Astrocyte of the spinal cord (primary cell): ENCODE measurements around the gene COL26A1.

Experiments used
- DNase-seq: peaks from one replicate; pipeline ENCODE4 v3.0.0; 2011; ENCODE audit warnings: low read depth, low spot score
- H3K4me3 ChIP-seq: 2 replicates; pipeline ENCODE4 v1.5.1; 2011; ENCODE audit warnings: low read depth, mild to moderate bottlenecking, low read length, moderate library complexity
- in situ Hi-C: cut with HindIII; loops from 2 replicates; pipeline ENCODE4 v1.10.0; 2017; ENCODE audit warnings: low sequenced_read_pairs
- TF ChIP-seq, protein P1 (sequence below): IDR thresholded peaks from 2 replicates; pipeline ENCODE4 v1.5.1; 2012; ENCODE audit warnings: low read depth, mild to moderate bottlenecking, low read length, inconsistent platforms

The COL26A1 gene

DNA sequence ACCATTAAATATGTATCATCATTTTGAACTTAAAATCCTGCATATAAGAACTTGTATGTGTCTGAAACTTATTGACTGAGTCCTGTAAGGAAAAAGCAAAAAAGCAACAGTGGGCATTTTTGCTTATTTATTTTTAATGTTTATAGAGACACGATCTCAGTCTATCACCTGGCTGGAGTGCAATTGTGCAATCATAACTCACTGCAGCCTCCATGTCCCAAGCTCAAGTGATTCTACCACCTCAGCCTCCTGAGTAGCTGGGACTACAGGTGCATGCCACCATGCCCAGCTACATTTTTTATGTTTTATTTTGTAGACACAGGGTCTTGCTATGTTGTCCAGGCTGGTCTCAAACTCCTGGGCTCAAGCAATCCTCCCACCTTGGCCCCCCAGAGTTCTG, 234.2 kb downstream of the COL26A1 start:
- no peak for DNase-seq
- in situ Hi-C loops = no loop called here
- TF ChIP-seq, protein P1, sequence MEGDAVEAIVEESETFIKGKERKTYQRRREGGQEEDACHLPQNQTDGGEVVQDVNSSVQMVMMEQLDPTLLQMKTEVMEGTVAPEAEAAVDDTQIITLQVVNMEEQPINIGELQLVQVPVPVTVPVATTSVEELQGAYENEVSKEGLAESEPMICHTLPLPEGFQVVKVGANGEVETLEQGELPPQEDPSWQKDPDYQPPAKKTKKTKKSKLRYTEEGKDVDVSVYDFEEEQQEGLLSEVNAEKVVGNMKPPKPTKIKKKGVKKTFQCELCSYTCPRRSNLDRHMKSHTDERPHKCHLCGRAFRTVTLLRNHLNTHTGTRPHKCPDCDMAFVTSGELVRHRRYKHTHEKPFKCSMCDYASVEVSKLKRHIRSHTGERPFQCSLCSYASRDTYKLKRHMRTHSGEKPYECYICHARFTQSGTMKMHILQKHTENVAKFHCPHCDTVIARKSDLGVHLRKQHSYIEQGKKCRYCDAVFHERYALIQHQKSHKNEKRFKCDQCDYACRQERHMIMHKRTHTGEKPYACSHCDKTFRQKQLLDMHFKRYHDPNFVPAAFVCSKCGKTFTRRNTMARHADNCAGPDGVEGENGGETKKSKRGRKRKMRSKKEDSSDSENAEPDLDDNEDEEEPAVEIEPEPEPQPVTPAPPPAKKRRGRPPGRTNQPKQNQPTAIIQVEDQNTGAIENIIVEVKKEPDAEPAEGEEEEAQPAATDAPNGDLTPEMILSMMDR = no peak
- no peak overlapping the region for H3K4me3 ChIP-seq

DNA sequence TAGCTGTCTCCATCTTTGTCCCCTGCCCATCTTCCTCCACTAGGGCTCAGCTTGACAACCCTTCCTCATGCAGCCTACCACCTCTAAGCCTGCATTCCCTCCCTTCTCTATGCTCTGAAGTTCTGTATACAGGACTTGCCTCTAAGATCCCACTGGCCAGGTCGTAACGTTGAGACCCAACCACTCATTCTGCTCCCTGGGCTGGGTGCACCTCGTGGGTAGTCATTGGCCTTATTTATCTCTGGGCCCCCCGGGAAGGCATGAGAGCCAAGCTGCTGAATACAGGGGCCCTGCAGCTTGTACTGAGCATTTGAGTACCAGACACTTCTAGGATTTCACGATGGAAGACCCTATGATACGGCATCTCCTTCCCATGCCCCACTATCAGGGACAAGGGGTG, 235.3 kb downstream of the COL26A1 start:
- no peak overlapping the region for H3K4me3 ChIP-seq
- DNase-seq = no peak
- TF ChIP-seq, protein P1 = no peak
- in situ Hi-C loops = no loop called here

DNA sequence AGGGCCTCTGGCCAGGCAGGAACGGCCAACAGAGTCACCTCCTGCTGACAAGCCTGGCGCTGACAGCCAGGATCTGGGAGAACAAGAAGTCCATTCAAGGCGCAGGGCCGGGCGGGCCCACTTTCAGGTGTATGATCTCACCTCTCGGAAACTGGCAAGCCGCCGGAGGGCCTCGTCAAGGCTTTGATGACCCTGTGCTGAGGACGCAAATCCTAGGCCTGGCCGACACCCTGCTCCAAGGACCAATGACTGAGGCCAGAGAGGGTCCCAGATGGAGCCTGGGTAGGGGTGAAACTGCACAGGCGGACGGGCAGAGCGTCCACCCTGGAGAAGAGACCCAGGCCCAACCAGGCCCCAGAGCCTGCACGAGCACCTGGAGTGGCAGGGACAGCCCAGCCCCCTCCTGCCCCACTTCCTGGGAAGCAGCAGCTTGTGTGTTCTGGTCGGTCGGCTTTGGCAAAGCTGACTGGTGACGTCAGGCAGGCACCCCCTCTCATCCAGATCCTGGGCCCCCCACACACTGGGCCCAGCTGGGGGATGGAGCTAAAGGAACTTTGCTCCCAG, 235.8 kb downstream of the COL26A1 start:
- DNase-seq = no peak
- in situ Hi-C loops = no loop called here
- no peak overlapping the region for H3K4me3 ChIP-seq
- TF ChIP-seq, protein P1 = no peak

DNA sequence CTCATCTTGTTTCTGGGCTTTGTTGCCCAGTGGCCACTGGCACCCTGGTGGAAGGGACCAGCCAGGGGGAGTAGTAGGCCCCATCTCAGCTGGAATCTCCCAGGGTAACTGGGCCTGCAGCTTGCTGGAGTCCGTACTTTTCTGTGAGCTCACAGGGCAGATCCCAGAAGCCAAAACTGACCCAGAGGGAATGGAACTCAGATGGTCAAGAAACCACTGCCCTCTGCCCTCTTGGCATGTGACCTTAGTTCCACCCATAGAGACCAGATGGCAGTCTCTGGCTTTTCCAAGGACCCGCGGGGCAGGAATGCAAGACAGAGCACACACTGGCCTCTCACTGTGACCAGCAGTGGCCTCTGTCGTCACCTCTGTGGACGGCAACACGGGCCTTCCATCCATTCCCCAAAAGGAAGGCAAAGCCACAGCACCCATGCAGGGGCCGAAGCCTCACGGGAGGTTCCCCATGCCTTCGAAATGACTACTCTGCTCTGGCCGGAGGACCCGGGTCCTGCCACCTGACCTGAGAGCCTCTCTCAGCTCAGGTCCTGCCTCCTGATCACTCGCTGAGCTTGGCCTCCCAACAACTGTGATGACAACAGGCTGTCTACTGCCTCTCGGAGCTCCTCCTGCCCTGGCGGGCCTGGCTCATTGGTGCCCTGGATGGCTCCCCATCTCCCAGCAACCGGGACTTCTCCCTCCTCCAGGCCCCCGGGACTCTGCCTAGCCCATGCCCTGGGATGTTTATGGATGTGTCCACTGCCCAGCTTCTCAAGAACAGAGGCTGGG, 236.5 kb downstream of the COL26A1 start:
- in situ Hi-C loops = no loop called here
- DNase-seq = no peak
- no peak overlapping the region for H3K4me3 ChIP-seq
- TF ChIP-seq, protein P1 = no peak

DNA sequence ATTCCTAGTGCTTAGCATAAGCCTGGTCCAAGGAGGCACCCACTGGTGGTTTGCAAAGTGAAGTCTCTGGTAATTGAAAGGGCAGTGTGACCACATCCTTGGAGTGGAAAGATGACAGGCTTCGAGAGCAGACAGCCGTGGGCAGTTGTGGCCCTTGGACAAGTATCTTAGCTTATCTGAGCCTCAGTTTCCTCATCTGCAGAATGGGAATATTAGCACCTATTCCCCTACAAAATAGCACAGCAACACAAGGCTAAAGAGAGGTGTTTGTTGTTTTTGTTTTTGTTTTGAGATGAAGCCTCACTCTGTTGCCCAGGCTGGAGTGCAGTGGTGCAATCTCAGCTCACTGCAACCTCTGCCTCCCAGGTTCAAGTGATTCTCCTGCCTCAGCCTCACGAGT, 237.1 kb downstream of the COL26A1 start:
- H3K4me3 ChIP-seq = no peak overlapping the region
- DNase-seq = no peak
- TF ChIP-seq, protein P1 = no peak
- in situ Hi-C loops = no loop called here

- no peak for DNase-seq
- no peak overlapping the region for H3K4me3 ChIP-seq
- in situ Hi-C loops = no loop called here
- TF ChIP-seq, protein P1 = no peak
Observed at GRCh38 chr7:101602082-101602481, 239.4 kb downstream of the COL26A1 start.
